Esophagus squamous epithelium (tissue), 5 donors: ENCODE measurements around the gene MYD88. TPM values are rescaled to one million over a fixed set of nuclear protein-coding genes. Genes with fewer than 3 reads are reported as not detected.

Source experiments
- DNase-seq: peaks from one replicate; lab custom pipeline; 2025; lab: John Stamatoyannopoulos, UW
- H3K27ac ChIP-seq, 4 donors: fragments of 200-600 bp; sonication (generic); one replicate each; pipeline ENCODE4 v1.5.1; 2016 to 2019; ENCODE audit warnings: mild to moderate bottlenecking in 1 of 4
- H3K27me3 ChIP-seq, 4 donors: fragments of 200-600 bp; sonication (generic); 1 replicate in 3 of 4; 2 replicates in 1 of 4; pipeline versions ENCODE4 v1.5.1 to v1.6.0; 2017 to 2021; ENCODE audit warnings: antibody characterized with exemption in 1 of 4
- H3K36me3 ChIP-seq, 3 donors: fragments of 200-600 bp; sonication (generic); one replicate each; pipeline ENCODE4 v1.5.1; 2016 to 2019
- H3K4me1 ChIP-seq, 3 donors: fragments of 200-600 bp; sonication (generic); one replicate each; pipeline ENCODE4 v1.5.1; 2017 to 2019
- H3K4me3 ChIP-seq, 4 donors: fragments of 200-600 bp; sonication (generic); 1 replicate in 3 of 4; 2 replicates in 1 of 4; pipeline ENCODE4 v1.5.1; 2016 to 2019; ENCODE audit warnings: mild to moderate bottlenecking in 2 of 4, moderate library complexity in 1 of 4
- H3K9me3 ChIP-seq, 3 donors: fragments of 200-600 bp; sonication (generic); one replicate each; pipeline ENCODE4 v1.5.1; 2016 to 2019
- CTCF ChIP-seq, 6 experiments: fragments of 450-650 bp in 4 of 6; fragments of 200-600 bp in 2 of 6; sonication (generic) in 2 of 6; IDR thresholded peaks; one replicate each; pipeline ENCODE4 v1.5.1; 2016 to 2019; ENCODE audit warnings: antibody characterized with exemption in 6 of 6, mild to moderate bottlenecking in 4 of 6, moderate library complexity in 4 of 6
- POLR2A ChIP-seq, 4 donors: fragments of 450-650 bp; IDR thresholded peaks; one replicate each; pipeline ENCODE4 v1.6.1; 2017; ENCODE audit warnings: antibody characterized with exemption in 4 of 4, mild to moderate bottlenecking in 4 of 4, moderate library complexity in 3 of 4
- WGBS, 2 donors: methylation state at CpG; one replicate each; pipeline ENCODE4 v1.1.5; 2018; 5-methylcytosine and 5-hydroxymethylcytosine counted together
- intact Hi-C: fragments of 100-400 bp; cut with DNase I; formaldehyde crosslinking; loops from one replicate; pipeline ENCODE4 v1.15.0; 2022
- total RNA-seq, 4 donors: library from RNA; depleted of rRNA; stranded (reverse); fragments of >200 nt; gene quantifications; one replicate each; pipeline ENCODE4 v1.1.0, GENCODE V29; 2016
- donor health status: DM: yes; HTN: yes; CAD: no.

The MYD88 gene
- total RNA-seq, 4 donors from 2014 or later: 42.5 to 77.1 (median 60.2) TPM

- no peak overlapping the region for H3K27ac ChIP-seq
- peaks cover 0 to 14% (median 0%) of the 10 kb centered on the region in 3 donors for H3K4me1 ChIP-seq
- WGBS, 2 donors: 70 to 81% methylated on average over 2 to 10 of the region's 16 CpGs
- H3K9me3 ChIP-seq: no peaks in the 10 kb centered on the region
- TF ChIP-seq CTCF (IDR thresholded peaks at IDR 0.05) (no peak), POLR2A (IDR thresholded peaks at IDR 0.05) (no peak)
- intact Hi-C loops: loop anchor here (10.0 kb wide), 2 partner anchors 67 to 363 kb away; no protein-coding TSS in a partner anchor
- no peak overlapping the region for H3K4me3 ChIP-seq
- no peak for DNase-seq
- no peaks in the 10 kb centered on the region for H3K27me3 ChIP-seq
- H3K36me3 ChIP-seq: no peaks in the 10 kb centered on the region
Observed at GRCh38 chr3:38111696-38112377, 26.6 kb upstream of the MYD88 start.

- Histone ChIP-seq H3K9me3 (no peaks in the 10 kb centered on the region), H3K4me1 (peaks cover 0 to 8% (median 0%) of the 10 kb centered on the region in 3 donors), H3K4me3 (no peak overlapping the region), H3K27ac (no peak overlapping the region), H3K36me3 (no peaks in the 10 kb centered on the region), H3K27me3 (no peaks in the 10 kb centered on the region)
- DNase-seq: no peak
- 80 to 87% methylated on average over 5 to 7 of the region's 7 CpGs for WGBS, 2 donors
- intact Hi-C loops: loop anchor here (10.0 kb wide), 2 partner anchors 68 to 362 kb away; no protein-coding TSS in a partner anchor
- TF ChIP-seq POLR2A (IDR thresholded peaks at IDR 0.05): no peak
- no peak for TF ChIP-seq CTCF (IDR thresholded peaks at IDR 0.05)
Observed at GRCh38 chr3:38112378-38112761, 26.1 kb upstream of the MYD88 start.

- Histone ChIP-seq H3K4me3 (no peak overlapping the region), H3K36me3 (no peaks in the 10 kb centered on the region), H3K27me3 (no peaks in the 10 kb centered on the region), H3K27ac (no peak overlapping the region), H3K9me3 (no peaks in the 10 kb centered on the region), H3K4me1 (peaks cover 0 to 8% (median 0%) of the 10 kb centered on the region in 3 donors)
- intact Hi-C loops: loop anchor here (10.0 kb wide), 2 partner anchors 69 to 361 kb away; no protein-coding TSS in a partner anchor
- DNase-seq: no peak
- TF ChIP-seq POLR2A (IDR thresholded peaks at IDR 0.05) (no peak), CTCF (IDR thresholded peaks at IDR 0.05) (no peak)
- WGBS, 2 donors: 75 to 86% methylated on average over 4 to 8 of the region's 13 CpGs
Observed at GRCh38 chr3:38114052-38114874, 24.2 kb upstream of the MYD88 start.

GRCh38 chr3:38114875-38115644, 23.4 kb upstream of the MYD88 start:
- TF ChIP-seq CTCF (IDR thresholded peaks at IDR 0.05) (no peak), POLR2A (IDR thresholded peaks at IDR 0.05) (no peak)
- Histone ChIP-seq H3K36me3 (peaks cover 0 to 7% (median 3%) of the 10 kb centered on the region in 3 donors), H3K4me3 (no peak overlapping the region), H3K27ac (no peak overlapping the region), H3K9me3 (no peaks in the 10 kb centered on the region), H3K4me1 (peaks cover 0 to 8% (median 0%) of the 10 kb centered on the region in 3 donors), H3K27me3 (no peaks in the 10 kb centered on the region)
- no peak for DNase-seq
- 75 to 79% methylated on average over 7 to 8 of the region's 13 CpGs for WGBS, 2 donors
- intact Hi-C loops: loop anchor here (10.0 kb wide), 2 partner anchors 70 to 360 kb away; no protein-coding TSS in a partner anchor
